Calu3 (cell line): ENCODE data around the gene RNF181. TPM values are rescaled to one million over a fixed set of nuclear protein-coding genes. Genes with fewer than 3 reads are reported as not detected.
"Not testable (repeated sequence)": the region's sequence is repeated elsewhere in the genome, so short reads cannot be mapped to it uniquely, and the experiment has no call there.

Experiments used
- BruUV-seq: library from RNA; stranded (reverse); fragments of 400-500 nt; replicated peaks from 2 replicates; lab custom pipeline; 2021; lab: Mats Ljungman, UMichigan
- CTCF ChIA-PET: fragments of 300-600 bp; sonication (Branson Sonifier 250); formaldehyde crosslinking; loops from one replicate; lab custom pipeline; 2022; ENCODE audit warnings: antibody characterized with exemption; lab: Charles Lee
- DNase-seq: peaks from one replicate; pipeline ENCODE4 v3.0.0; 2022
- H3K27ac Mint-ChIP-seq: one replicate; pipeline ENCODE4 v1.8.0; 2022; ENCODE audit warnings: mixed read lengths; ENCODE audit not compliant: unreplicated experiment
- H3K27me3 Mint-ChIP-seq: one replicate; pipeline ENCODE4 v1.8.0; 2022; ENCODE audit warnings: mixed read lengths; ENCODE audit not compliant: unreplicated experiment
- H3K36me3 Mint-ChIP-seq: one replicate; pipeline ENCODE4 v1.8.0; 2022; ENCODE audit warnings: mild to moderate bottlenecking, moderate library complexity, mixed read lengths; ENCODE audit not compliant: insufficient read depth, unreplicated experiment
- H3K4me1 Mint-ChIP-seq: one replicate; pipeline ENCODE4 v1.8.0; 2022; ENCODE audit warnings: mild to moderate bottlenecking, low read depth, mixed read lengths; ENCODE audit not compliant: unreplicated experiment
- H3K4me3 Mint-ChIP-seq: one replicate; pipeline ENCODE4 v1.8.0; 2022; ENCODE audit warnings: mild to moderate bottlenecking, low read depth, moderate library complexity, mixed read lengths; ENCODE audit not compliant: unreplicated experiment
- H3K9me3 Mint-ChIP-seq: one replicate; pipeline ENCODE4 v1.8.0; 2022; ENCODE audit warnings: low read depth, mixed read lengths; ENCODE audit not compliant: unreplicated experiment
- intact Hi-C: fragments of 100-400 bp; cut with micrococcal nuclease; formaldehyde crosslinking; loops from one replicate; pipeline ENCODE4 v1.10.0; 2022; ENCODE audit not compliant: unreplicated experiment
- total RNA-seq: library from RNA; stranded (reverse); gene quantifications from 2 replicates; pipeline ENCODE4 v1.2.3, GENCODE V29; 2022
- TF ChIP-seq, protein P1 (sequence below): fragments of 200-600 bp; IDR thresholded peaks from one replicate; pipeline ENCODE4 v1.8.0; 2022; ENCODE audit warnings: antibody characterized with exemption; ENCODE audit not compliant: unreplicated experiment

RNF181 gene
- total RNA-seq, 1 experiment from 2014 or later: 101 TPM

DNA sequence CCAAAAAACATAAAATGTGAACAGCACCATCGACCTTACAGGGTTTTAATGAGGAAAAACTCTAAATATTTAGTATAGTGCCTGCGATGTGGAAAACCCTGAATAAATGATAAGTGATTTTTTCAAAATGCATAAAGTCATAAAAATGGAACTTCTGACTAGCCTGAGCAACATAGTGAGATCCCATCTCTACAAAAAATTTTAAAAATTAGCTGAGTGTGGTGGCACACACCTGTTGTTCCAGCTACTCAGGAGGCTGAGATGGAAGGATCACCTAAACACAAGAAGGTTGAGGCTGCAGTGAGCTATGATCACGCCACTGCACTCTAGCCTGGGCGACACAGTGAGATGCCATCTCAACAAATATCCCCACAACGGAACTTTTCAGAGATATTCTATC lies 38.4 kb upstream of the RNF181 start:
- H3K36me3 Mint-ChIP-seq: peaks cover 38% of the 10 kb centered on the region
- H3K4me1 Mint-ChIP-seq: peaks cover 19% of the 10 kb centered on the region
- H3K27me3 Mint-ChIP-seq: no peaks in the 10 kb centered on the region

DNA sequence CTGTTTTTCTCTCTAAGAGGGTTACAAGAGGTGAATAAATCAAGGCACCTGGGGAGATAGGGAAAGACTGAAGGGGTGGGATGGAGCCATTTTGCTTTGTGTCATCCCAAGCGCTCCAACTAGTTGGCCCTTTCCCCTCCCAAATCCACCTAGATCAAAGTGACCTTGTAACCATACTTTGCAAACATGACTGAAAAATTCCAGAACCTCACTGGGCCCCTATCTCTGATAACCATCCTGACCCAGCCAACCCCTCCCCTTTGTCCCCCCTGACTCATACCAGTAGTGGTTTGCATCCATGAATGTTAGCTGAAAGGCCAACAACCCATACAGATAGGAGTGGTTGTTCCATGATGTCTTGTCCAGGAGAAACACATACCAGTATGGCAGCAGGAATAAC lies 37.4 kb upstream of the RNF181 start:
- intact Hi-C loops: no loop called here
- Mint-ChIP-seq H3K27ac (no peak overlapping the region), H3K4me1 (peaks cover 19% of the 10 kb centered on the region)

More for the DNA sequence above, 38.4 kb upstream of the RNF181 start:
- TF ChIP-seq, protein P1, sequence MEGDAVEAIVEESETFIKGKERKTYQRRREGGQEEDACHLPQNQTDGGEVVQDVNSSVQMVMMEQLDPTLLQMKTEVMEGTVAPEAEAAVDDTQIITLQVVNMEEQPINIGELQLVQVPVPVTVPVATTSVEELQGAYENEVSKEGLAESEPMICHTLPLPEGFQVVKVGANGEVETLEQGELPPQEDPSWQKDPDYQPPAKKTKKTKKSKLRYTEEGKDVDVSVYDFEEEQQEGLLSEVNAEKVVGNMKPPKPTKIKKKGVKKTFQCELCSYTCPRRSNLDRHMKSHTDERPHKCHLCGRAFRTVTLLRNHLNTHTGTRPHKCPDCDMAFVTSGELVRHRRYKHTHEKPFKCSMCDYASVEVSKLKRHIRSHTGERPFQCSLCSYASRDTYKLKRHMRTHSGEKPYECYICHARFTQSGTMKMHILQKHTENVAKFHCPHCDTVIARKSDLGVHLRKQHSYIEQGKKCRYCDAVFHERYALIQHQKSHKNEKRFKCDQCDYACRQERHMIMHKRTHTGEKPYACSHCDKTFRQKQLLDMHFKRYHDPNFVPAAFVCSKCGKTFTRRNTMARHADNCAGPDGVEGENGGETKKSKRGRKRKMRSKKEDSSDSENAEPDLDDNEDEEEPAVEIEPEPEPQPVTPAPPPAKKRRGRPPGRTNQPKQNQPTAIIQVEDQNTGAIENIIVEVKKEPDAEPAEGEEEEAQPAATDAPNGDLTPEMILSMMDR: no peak
- CTCF ChIA-PET: interaction anchor here (1.1 to 2.0 kb wide), 2 partner anchors 21 to 138 kb away, joined by 3 to 4 read pairs; partner anchors contain the start of gene VAMP8
- no peak for DNase-seq
- intact Hi-C loops: no loop called here
- H3K9me3 Mint-ChIP-seq: no peaks in the 10 kb centered on the region
- H3K4me3 Mint-ChIP-seq: no peak overlapping the region
- H3K27ac Mint-ChIP-seq: no peak overlapping the region
- BruUV-seq: no TSS peak

DNA sequence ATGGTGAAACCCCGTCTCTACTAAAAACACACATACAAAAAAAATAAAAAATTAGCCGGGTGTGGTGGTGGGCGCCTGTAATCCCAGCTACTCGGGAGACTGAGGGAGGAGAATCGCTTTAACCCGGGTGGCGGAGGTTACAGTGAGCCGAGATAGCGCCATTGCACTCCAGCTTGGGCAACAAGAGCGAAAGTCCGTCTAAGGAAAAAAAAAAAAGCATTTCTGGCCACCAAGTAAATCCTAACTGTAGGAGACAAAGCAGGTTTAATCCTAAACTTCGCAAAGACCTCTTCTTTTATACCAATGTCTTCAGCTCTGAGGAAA lies 35.2 kb upstream of the RNF181 start:
- Mint-ChIP-seq H3K36me3 (peaks cover 24% of the 10 kb centered on the region), H3K27ac (peak overlapping the region; percentile 87), H3K4me1 (peaks cover 19% of the 10 kb centered on the region), H3K4me3 (peak overlapping the region; percentile 90)
- H3K27me3 Mint-ChIP-seq, intact Hi-C loops, H3K9me3 Mint-ChIP-seq, BruUV-seq, DNase-seq: not testable (repeated sequence)
- CTCF ChIA-PET: interaction anchor here (0.5 to 0.7 kb wide), 3 partner anchors 55 to 230 kb away, joined by 3 to 5 read pairs (median 4); no protein-coding TSS in a partner anchor

More for the DNA sequence above, 37.4 kb upstream of the RNF181 start:
- DNase-seq: no peak
- Mint-ChIP-seq H3K36me3 (peaks cover 32% of the 10 kb centered on the region), H3K27me3 (no peaks in the 10 kb centered on the region), H3K4me3 (no peak overlapping the region), H3K9me3 (no peaks in the 10 kb centered on the region)
- TF ChIP-seq, protein P1: no peak
- CTCF ChIA-PET: interaction anchor here (2.0 kb wide), 1 partner anchor 20 kb away, joined by 4 read pairs; the partner anchor contains the start of gene VAMP8
- BruUV-seq: no TSS peak

DNA sequence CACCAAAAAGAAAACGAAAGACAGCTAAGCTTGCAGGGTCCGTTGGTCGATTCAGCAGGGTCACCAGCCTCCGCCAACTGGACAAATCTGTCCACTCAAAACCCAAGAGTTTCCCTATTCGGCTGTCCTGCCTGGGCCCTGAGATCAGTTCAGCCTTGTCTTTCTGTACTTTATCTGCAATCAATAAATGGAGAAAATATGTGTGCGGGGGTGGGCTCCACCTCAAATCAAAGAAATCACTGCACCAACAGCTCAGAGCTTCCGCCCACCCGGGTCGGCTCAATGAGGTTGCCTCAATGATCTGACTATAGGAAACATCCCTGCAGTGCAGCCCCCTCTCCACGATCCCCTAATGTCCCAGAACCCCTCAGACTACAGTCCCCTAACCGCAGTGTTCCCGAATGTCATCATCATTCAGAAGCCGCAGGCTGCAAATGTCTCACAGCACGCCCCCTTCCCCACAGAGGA lies 34.7 kb upstream of the RNF181 start:
- no peaks in the 10 kb centered on the region for H3K27me3 Mint-ChIP-seq
- no peak for DNase-seq
- peak overlapping the region; percentile 90 for H3K4me3 Mint-ChIP-seq
- CTCF ChIA-PET: interaction anchor here (0.5 to 1.1 kb wide), 5 partner anchors 9 to 168 kb away, joined by 3 to 5 read pairs (median 3); partner anchors contain the start of genes CAPG and SH2D6
- BruUV-seq: TSS peak; percentile 36
- no peaks in the 10 kb centered on the region for H3K9me3 Mint-ChIP-seq
- intact Hi-C loops: no loop called here
- H3K4me1 Mint-ChIP-seq: peaks cover 19% of the 10 kb centered on the region
- H3K27ac Mint-ChIP-seq: peak overlapping the region; percentile 87
- peaks cover 24% of the 10 kb centered on the region for H3K36me3 Mint-ChIP-seq
- TF ChIP-seq, protein P1: no peak
